ENCODE data around the gene RCOR1.
A peak's percentile ranks its signal among the peaks of the same experiment; 100 is the strongest.
"Not testable (repeated sequence)": the region's sequence is repeated elsewhere in the genome, so short reads cannot be mapped to it uniquely, and the experiment has no call there.

RCOR1 gene

DNA sequence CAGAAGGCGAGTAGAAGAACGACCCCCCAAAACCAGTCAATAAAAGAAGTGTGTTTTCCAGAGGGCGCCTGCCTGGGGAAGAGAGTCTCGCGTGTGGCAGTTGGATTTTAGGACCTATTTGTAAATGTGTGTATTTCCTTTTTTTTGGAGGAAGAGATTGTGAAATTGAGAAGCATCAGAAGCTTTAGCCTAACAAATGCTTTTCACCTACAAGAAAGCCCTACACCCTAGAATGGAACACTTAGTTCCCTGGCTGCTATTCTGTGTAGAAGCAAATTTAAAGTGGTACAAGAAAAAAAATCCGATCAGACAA, 1.3 kb downstream of the RCOR1 start:
- DNase-seq: no peak

- peak; percentile 55 for DNase-seq
Measured at GRCh38 chr14:102594514-102595175, 2.2 kb downstream of the RCOR1 start.

DNA sequence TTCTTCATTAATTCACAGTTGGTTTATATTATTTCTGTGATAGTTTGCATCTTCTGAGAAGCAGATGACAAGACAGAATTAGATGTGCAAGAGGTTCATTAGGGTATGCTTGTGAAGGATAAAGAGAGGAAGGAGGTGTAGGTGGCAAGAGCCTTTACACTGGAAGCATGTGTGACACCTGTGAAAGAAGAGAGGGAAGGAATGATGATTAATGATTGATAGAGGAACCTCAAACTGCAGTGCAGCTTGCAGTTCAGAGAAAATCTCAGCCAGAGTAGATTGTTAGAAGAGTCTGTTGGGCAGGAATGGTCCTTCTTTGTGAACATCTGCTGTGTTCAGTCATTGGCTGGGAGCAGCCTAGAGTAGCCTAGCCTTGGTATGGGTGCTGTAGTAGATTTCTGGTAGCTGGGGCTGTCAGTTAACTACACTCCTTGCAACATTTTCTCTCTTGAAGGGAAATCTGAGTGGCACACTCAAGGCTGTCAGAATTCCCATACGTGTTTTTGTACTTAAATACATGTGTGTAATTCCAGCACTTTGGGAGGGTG, 9.0 kb downstream of the RCOR1 start:
- no peak for DNase-seq

GRCh38 chr14:102602421-102603292, 10.2 kb downstream of the RCOR1 start:
- DNase-seq: no peak

GRCh38 chr14:102603293-102603907, 11.0 kb downstream of the RCOR1 start:
- DNase-seq: no peak

DNA sequence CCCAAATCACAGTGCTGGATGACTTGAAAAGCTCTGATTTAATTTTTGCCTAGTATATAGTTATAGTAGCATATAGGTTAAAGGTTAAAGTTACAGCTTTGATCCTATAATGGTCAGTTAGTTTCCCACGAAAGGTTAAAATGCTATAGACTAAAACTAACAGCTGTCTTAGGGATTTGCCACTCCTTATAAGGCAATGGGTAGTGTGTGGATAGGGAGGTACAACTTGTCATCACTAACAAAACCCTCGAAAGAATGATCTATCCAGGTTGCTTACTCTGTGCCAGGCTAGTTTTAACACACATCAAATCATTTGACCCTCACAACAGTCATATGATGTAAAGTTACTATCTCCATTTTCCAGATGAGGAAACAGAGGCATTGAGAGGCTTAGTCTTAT, 11.7 kb downstream of the RCOR1 start:
- DNase-seq: no peak

DNA sequence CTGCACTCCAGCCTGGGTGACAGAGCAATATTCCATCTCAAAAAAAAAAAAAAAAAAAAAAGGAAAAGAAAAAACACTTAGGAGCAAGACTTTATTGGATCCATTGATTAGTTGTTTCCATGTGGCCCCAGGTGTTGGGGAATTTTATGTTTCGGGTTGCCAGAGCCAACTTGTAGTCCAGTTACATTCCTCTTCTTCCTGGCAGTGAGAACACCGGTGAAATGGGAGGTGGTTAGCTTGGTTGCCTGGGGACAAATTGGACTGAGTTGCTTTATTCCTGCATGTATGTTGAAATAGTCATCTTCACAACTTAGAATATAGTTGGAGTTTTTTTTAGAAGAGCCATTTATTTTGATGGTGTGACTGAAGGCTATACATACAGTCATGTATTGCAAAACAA, 12.6 kb downstream of the RCOR1 start:
- no peak for DNase-seq

GRCh38 chr14:102606296-102606695, 13.8 kb downstream of the RCOR1 start:
- no peak for DNase-seq

- no peak for DNase-seq
Measured at GRCh38 chr14:102608064-102608446, 15.6 kb downstream of the RCOR1 start.

DNA sequence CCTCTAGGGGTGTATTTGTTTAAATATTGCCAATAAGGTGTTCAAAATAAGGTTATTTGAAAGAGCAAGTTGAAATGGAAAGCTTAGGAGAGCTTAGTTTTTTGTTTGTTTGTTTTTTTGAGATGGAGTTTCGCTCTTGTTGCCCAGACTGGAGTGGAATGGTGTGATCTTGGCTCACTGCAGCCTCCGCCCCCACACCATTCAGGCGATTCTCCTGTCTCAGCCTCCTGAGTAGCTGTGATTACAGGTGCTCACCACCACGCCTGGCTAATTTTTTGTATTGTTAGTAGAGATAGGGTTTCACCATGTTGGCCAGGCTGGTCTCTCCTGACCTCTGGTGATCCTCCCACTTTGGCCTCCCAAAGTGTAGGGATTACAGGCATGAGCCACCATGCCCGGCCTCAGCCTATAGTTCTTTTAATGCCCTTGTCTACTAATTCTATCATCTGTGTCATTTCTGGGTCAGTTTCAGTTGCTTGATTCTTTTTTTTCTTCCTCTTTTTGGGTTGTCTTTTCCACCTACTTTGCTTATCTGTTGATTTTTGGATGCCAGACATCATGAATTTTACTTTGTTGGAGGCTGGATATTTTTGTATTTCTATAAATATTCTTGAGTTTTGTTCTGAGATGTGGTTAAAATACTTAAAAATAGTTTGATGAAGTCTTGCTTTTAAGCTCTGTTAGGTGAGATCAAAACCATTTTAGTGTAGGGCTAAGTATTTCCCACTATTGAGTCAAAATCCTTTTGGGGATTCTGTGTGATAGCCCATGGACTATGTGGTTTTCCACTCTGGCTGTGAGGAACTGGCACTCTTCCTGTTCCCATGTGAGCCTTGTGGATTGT, 18.7 kb downstream of the RCOR1 start:
- DNase-seq: no peak

DNA sequence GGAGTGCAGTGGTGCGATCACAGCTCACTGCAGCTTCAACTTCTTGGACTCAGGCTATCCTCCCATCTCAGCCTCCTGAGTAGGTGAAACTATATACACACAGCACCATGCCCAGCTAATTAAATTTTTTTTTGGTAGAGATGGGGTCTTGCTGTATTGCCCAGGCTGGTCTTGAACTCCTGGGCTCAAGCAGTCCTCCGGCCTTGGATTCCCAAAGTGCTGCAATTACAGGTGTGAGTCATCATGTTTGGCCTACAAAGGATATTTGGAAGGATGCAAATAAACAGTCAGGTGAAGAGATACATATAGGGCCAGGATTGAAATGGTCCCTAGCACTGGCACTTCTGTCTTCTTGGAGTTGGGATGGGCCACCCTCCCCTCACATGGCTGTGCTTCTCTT, 23.9 kb downstream of the RCOR1 start:
- no peak for DNase-seq

DNA sequence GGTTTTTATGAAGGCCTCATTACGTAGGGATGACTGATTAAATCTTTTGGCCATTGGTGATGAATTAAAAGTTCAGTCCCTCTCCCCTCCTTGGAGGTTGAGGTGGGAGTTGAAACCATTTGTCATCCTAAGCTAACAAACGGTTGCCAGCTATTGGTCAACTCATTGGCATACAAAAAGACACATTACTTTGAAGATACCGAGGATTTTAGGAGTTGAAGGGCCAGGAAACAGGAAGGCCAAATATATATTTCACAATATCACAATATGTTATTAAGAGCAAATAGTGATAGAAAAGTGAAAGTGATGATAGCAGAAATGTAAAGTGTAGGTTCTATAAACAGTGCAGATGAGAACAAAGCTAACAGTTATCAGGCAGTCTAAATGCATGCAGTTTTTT, 24.4 kb downstream of the RCOR1 start:
- no peak for DNase-seq

DNA sequence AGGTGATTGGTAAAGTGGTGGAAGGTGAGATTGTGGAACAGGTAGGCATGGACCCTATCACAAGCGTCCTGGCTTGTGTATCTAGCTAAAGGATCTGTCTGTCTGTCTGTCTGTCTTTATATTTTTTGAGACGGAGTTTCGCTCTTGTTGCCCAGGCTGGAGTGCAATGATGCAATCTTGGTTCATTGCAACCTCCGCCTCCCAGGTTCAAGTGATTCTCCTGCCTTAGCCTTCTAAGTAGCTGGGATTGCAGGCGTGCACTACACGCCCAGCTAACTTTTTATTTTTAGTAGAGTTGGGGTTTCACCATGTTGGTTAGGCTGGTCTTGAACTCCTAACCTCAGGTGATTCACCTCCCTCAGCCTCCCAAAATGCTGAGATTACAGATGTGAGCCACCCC, 26.6 kb downstream of the RCOR1 start:
- not testable (repeated sequence) for DNase-seq

GRCh38 chr14:102620413-102620812, 28.0 kb downstream of the RCOR1 start:
- no peak for DNase-seq

DNA sequence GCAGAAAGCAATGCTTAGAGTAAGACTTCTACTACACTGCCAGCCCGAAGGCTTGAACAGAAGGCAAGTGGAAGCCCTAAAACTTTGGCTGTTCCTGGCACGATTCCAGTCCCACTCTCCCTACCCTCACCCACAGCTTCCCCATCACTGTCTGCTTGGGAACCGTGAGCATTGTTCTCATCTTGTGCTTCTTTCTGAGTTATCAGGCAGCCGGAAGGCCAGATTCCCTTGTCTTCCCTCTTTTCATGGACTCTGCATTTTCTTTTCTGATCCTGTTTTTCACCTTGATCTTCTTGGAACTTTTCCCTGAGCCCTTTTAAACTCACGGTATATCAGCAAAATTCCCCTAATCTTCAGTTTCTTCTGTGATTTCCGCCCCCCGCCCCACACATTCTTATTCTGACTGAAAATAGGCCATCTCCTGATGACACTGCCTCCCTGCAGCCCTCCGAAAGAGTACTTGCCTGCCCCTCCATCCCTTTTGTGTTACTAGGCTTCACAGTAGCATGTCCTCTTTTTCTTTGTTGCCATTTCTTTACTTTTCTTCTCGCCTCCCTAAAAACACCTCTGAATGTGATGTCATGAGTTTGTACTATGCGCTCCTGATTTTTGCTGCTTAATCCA, 29.9 kb downstream of the RCOR1 start:
- no peak for DNase-seq

DNA sequence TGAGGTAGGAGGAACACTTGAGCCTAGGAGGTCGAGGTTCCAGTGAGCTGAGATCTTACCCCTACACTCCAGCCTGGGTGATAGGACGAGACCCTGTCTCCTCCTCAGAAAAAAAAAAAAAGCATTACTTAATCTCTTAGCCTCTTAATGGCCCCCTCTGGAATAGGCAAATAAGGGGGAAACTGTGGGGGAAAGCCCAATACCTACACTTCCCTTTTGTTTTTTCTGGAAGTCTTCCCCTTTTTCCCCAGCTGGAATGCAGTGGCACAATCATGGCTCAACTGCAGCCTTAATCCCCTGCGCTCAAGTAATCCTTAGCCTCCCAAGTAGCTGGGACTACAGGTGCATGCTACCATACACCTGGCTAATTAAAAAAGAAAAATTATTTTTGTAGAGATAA, 32.2 kb downstream of the RCOR1 start:
- DNase-seq: no peak

DNA sequence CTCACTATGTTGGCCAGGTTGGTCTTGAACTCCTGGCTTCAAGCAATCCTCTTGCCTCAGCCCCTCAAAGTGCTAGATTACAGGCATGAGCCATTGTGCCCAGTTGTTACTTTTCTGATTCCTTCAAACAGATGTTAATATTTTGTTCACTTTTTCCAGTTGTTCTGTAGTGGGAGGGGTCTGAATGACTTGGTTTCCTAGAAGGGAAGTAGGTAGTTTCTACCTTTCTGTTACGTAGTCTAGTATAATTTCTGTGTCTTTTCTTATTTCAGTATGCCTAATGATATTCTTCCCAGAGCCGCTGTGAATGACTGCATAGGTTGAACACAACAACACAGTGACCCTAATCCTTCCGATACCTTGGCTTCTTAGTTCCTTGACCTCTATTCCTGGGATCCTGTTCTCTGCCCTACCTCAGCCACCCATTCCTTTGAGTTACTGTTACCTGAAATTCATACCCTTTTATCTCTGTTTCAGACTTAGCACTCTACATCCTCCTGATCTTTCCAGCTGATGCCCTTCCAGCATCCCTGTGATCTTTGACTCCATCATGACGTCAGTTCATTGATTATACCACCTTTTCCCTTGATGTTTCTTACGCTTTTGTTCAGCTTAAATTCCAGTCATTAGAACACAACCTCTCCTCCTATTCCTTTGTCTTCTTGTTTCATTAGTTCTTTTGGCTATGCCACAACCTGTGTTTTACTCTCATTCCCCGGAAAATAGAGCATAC, 33.3 kb downstream of the RCOR1 start:
- no peak for DNase-seq

DNA sequence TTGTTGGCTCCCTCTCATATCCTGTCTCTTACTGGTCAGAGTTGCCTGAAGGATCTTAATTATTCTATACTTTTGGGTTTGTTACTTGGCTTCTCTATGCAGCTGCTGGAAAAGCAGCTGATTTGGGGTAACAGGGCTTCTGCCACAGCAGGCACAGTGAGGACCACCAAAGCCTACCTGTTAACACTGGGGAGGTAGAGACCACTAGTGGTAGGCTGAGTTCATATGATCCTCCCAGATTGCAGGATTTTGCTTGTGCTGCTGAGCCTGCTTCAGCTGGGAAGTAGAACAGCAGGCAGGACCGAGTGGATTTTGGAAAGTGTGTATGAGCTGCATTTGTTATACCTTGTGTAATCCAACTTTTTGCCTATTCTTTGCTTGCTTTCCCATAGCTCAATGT, 34.1 kb downstream of the RCOR1 start:
- no peak for DNase-seq

- no peak for DNase-seq
Measured at GRCh38 chr14:102629011-102629444, 36.6 kb downstream of the RCOR1 start.

DNA sequence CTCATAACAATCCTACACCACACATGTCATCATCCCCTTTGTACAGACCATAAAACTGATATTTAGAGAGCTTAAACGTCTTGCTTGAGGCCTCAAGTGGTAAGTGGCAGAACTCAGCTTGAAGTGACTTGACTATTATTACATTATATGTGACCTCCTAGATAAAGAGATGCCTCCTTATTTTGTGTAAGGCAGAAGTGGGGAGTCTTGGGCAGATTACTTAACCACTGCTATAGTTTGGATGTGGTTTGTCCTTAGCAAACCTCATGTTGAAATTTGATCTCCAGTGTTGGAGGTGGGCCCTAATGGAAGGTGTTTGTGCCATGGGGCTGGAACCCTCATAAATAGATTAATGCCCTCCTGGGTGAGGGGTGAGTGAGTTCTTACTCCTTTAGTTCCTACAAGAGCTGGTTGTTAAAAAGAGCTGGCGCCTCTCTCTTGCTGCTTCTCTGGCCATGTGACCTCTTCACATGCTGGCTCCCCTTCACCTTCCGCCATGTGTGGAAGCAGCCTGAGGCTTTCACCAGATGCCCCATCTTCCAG, 37.4 kb downstream of the RCOR1 start:
- DNase-seq: no peak

DNA sequence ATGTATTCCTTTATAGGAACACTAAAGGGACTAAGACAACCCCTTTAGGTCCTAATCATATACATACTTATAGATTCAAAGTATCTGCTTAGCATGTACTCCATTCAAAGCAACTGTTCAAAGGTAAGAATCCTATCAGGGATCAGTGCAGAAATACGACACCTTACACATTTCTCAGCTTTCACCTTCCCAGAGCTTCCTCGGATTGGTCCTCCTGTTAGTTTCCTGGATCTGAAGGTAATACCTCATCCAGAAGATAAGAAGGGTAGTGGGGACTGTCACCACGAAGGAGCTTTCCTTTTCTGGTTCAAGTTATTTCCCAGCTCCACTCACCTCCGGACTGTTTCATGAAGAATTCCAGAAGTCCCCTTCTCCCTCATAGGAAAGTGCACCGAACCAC, 38.0 kb downstream of the RCOR1 start:
- DNase-seq: no peak

- DNase-seq: no peak
Measured at GRCh38 chr14:102630881-102631280, 38.4 kb downstream of the RCOR1 start.
